Measurements from ENCODE around the gene FAM177B.

GRCh38 chr1:222767152-222767571 is 30.2 kb downstream of the FAM177B start:
- TF ChIP-seq CTCF (conservative IDR thresholded peaks at IDR 0.05; ENCODE audit: low read length), result no peak
- no peak for TF ChIP-seq EZH2phosphoT487 (IDR thresholded peaks at IDR 0.05; ENCODE audit: borderline replicate concordance, low read depth, low read length)

Measured in OCI-LY7 (cell line).